HG03196 (cell line): Measurements from ENCODE around the gene FBXW11.

Experiments
- ATAC-seq: cut with Tn5 transposase; IDR thresholded peaks from one replicate; pipeline ENCODE4 v1.9.1; 2021; ENCODE audit not compliant: unreplicated experiment

The FBXW11 gene

DNA sequence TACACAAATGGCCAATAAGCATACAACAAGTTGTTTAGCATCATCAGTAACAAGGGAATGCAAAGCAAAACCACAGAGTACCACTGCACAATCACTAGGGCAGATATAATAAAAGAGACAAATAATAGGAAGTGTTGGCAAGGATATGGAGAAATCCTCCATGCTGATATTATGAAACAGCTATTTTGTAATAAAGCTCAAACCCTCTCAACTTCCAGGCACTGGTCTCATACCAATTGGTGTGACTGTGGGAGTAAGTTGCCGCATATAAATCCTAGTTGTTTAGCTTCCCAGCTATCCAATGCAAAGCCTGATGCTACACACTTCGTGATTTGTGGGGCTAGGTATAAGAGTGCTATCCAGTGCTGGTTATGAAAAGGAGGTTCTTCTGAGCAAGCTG, 132.2 kb downstream of the FBXW11 start:
- no peak for ATAC-seq

DNA sequence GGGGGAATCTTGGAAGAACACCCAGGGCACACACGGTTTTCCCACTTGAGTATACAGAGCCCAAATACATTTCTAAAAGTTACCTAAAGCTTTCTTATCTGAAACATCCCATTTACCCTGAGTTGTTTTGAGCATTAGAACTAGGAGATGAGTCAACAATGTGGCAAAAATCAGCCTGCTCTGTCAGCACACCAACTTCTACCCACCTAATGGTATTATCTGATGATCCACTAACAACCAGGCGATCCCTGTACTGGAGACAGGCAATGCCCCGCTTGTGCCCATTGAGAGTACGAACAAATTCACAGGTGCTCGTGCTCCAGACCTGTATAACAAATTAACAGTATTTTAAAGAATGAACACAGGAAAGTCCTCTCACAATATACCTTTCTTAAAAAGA, 133.8 kb downstream of the FBXW11 start:
- no peak for ATAC-seq

DNA sequence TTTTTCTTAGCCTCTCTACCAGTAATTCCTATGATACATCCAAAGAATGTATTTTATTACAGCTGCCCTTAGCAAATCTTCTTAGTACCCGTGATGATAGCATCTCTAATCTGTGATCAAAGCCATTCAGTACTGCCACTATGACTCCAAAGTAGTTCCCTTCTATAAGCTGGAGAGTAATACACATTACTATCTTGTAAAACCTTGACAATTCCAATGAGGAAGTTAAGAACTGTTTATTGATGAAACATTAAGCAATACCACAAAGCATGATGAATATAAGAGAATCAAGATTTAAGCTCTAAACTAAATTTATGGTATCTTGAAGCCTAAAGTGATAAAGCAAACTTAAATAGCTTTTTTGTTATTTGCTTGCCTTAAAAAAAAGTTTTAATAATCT, 134.7 kb downstream of the FBXW11 start:
- ATAC-seq: no peak

DNA sequence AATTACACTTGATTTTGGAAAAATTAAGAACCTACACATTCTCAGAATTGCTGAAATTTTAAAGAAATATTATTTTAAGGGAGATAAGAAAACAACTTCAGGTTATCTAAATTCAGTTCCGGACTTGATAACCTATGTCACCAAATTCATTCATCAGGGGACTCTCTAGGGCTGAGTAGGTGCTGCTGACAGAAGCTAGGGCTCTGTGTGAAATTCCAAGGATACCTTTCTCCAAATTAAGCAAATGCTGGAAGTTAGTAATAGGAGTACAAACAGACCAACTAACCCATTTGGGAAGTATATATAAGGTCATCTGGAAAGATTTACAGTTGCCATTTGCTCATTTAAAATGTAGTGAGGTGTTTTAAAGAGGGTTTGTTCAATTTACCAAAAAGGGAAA, 136.5 kb downstream of the FBXW11 start:
- no peak for ATAC-seq

DNA sequence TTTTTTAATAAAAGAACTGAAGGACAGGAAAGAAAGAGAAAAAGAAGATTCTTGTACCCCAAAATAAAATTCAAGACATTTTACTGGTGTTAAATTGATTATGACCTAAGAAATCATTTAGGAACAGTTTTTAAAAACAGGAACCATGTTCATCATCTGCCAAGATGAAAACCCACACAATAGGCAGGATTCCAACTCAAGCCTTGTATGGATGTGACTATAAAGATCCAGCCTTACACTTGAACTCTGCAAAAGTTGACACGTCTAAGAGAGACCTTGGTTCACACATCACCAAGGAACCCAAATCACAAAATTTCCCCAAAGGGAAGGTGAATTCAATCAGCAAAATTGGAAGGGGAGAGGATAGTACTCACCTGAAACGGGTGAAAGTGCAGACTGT, 138.2 kb downstream of the FBXW11 start:
- no peak for ATAC-seq

DNA sequence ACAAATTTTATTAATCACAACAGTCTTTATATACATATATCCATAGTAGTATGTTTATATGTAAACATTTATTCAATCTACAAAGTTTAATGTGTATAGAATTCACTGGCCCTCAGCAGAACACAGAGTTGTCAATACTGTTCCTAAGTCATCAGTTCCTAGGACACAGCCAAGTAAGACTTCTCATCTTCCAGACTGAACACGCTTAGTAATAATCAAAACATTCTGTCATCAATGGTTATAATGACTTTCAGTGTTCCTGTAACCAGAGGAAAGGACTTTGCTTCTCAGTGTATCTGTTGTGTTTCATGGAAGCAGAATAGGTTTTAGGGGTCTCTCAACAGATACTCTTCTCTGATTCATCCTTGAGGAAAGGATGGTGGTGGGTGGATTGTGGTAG, 138.7 kb downstream of the FBXW11 start:
- ATAC-seq: no peak

DNA sequence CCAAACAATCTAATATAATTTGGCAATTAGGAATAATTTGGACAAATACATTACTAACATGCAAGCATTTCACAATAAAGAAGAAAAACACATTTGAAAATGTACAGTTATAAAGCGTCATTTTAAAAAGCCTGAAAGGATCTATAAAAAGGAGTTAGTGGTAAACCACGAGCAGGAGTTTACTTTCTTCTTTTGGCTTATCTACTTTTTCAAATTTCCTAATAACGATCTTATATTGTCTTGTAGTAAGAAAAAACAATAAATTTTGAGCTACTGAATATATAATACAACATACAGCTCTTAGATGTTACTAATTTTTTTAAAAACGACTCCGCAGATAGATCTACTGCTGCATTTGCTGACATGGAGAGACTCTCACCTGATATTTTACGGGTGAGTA, 141.0 kb downstream of the FBXW11 start:
- ATAC-seq: no peak

DNA sequence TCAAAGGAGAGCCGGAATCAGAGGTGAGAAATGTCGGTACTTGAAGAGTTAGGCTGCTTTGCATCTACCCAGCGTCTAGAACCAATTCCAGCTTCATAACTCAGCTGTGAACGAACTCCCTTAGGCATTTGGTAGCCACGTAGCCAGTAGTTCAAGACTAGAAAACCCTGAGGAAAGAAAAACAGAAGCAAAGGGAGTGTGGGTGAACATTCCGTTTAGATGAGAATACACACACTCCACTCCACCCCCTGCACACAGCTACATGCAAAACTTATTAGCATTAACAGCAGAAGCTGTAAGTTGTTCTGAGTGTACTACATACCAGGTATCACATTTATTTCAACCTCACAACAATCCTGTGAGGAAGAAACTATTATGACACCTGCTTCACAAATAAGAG, 142.5 kb downstream of the FBXW11 start:
- no peak for ATAC-seq

DNA sequence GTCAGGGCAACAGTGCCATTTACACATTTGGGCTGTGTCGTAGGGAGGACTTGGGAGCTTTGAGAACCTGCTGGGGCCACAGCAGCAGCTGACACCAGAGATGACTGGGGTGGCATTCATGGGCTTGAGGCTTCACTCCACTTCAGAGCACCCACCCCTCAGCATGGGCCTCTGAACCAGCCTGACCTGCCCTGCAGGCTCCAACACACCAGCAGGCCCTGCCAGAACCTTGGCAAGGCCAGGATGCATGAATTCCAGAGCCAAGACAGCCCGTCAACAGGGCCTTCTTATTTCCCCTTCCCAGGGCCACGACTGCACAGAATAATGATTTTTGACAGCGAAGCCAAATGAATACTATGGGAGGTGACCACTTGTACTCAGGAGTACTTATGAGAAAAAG, 143.8 kb downstream of the FBXW11 start:
- no peak for ATAC-seq

DNA sequence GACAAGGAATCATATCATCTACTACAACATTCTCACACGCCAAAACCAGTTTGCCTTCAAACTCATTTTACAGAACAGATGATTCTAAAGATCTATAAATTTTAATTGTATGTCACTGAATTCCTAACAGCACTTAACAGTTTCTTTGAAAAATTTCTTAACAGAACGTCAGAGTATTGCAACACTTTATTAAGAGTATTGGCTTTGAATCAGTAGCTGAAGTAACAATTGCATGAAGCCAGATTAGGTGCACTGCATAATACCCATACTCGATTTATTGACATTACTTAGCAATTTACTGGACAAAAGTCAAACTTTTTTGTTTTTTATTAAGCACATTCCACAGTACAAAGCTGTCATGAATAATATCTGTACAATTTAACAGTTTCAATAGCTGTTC, 145.1 kb downstream of the FBXW11 start:
- no peak for ATAC-seq

DNA sequence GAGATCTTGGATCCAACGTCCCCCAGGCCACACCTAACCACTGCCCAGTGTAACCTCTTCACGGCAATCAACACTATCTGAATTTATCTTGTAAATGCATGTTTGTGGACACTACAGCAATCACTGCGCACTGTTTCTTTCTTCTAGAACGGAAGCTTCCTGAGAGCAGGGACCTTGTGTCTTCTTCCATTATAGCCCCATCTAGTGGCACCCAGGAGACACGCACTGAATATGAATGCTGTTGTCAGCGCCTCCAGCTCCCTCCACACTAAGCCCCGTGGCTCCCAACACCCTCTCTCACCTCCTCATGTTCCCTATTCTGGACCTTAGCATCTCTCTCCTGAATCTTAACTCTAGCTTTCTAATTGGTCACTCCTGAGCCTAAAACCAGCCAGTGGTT, 148.1 kb downstream of the FBXW11 start:
- no peak for ATAC-seq

DNA sequence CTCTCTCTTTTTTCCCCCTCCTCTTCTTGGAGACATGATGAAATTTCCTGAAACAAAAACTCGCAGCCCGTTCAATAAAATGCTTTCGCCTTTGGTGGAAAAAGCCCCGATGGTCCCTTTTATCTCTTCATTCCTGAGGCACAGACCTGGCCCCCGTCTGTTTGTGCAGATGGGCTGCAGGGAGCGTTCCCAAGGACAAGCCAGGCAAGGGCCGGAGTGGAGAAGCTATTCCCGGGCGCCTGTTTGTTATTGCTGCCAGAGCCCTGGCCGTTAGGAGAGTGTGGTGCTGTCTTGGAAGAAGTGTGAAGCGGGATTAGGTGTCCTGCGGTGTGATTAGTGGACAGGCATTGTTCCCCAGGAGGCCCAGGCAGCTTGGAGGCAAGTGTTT, 149.0 kb downstream of the FBXW11 start:
- ATAC-seq: no peak

DNA sequence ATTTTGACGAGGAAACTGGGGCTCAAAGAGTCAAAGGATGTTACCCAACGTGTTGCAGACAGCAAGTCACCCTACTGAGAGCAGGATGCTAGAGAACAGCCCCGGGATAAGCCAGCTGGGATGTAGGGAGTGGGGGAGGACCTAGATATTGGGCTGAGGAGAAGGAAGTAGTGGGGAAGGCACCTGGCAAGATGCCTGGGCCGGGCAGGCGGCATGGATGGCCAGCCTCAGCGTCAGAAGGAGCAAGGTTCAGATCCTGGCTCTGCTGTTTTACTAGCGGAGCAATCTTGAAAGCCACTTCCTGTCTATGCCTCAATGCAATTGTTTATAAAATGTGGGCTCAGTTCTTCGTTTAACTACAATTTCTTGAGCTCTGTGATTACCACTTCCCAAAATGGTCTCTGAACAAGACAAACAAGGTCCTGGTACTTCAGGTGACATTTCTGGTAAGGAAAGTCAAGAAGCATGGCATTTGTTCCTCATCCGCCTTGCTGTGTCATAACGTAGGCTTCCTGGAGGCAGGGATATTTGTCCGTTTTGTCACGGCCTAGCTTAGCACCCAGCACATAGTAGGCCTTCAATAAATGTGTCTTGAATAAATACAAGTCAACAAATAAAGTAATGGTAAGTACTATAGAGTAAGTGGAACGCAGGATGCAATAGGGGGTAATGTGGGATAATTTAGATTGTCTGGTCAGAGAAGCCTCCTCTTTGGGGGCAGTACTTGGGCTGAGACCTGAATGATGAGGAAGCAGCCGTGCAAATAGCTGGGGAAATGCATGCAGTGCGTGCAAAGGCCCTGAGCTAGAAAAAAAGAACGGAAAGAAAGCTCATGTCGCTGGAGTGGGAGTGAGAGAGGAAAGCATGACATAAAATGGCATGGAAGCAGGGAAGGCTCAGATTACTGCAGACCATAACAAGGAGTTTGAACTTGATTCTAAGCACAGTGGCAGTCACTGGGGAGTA, 150.4 kb downstream of the FBXW11 start:
- ATAC-seq: no peak

DNA sequence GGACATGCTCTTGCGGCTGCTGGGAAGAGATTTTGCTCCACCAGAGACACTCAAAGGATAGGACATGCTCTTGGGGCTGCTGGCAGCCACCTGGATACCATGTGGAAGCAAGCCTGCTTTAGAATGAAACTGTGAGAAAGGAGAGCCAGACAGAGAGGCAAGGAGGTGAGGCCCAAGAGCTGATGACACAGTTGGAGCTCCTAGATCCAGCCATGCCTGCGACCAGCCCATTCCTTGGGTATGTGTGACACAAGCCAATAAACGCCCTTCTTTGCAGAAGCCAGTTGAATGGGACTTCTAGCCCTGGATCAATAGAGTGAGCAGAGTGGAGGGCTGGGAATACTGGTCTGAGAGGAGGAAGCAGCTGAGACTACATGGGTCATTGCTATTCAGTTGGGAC, 151.2 kb downstream of the FBXW11 start:
- no peak for ATAC-seq

DNA sequence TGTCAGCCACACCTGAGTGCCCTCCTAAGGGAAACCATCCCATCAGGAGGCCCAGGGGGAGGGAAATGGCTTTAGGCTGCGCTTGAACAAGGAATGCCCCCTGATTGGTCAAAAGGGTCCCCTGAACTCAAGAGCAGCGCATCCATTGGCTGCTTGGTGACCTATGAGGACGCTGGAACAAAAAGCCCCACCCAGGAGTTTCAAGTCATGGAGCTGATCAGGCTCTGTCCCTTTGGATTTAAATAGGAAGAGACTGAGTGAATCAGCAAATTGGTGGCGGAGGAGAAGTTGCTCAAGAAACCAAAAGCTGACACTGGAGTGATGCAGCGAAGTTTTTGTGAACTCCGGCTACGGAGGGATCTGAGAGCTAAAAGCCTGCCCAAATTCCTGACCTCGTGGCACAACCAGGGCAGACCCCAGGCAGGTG, 154.2 kb downstream of the FBXW11 start:
- no peak for ATAC-seq

DNA sequence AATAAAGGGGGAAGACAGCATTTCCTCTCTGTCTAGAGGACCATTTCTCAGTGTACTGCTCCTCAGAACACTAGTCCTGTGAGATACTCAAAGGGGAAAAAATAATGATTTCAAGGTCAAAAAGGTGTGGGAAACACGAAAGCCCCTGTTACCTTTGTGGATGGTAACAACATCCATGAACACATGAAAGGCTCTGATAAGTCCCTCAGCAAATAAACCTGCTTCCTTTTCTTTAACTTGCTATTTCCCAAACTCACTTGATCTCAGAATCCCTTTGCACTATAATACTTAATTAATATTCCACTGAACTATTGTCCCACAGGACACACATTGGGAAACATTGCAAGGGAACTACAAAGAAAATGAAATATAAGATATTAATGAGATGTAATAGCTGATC, 155.2 kb downstream of the FBXW11 start:
- ATAC-seq: no peak

DNA sequence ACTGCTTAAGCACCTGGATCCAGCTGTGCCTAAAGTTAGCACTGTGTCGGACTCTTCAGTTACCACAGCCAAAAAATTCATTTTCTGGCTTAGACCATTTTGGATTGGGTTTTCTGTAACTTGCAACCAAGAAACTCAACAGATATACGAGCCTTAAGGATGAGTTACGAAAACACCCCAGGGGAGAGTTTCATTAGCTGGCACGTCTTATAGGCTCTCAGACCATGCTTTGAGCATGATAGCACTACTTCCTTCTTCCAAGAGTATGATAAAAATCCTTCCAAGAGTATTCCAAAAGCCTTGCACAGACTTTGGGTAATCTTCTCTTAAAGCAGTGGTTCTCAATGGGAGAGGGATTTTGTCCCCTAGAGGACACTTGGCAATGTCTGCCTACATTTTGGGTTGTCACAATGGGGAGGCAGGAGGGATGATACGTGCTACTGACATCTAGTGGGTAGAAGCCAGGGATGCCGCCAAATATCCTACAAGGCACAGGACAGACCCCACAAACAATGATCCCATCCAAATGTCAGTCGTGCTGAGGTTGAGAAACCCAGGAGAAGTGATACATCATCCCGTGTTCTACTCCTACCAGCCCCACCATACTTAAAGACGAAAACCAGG, 156.0 kb downstream of the FBXW11 start:
- no peak for ATAC-seq

DNA sequence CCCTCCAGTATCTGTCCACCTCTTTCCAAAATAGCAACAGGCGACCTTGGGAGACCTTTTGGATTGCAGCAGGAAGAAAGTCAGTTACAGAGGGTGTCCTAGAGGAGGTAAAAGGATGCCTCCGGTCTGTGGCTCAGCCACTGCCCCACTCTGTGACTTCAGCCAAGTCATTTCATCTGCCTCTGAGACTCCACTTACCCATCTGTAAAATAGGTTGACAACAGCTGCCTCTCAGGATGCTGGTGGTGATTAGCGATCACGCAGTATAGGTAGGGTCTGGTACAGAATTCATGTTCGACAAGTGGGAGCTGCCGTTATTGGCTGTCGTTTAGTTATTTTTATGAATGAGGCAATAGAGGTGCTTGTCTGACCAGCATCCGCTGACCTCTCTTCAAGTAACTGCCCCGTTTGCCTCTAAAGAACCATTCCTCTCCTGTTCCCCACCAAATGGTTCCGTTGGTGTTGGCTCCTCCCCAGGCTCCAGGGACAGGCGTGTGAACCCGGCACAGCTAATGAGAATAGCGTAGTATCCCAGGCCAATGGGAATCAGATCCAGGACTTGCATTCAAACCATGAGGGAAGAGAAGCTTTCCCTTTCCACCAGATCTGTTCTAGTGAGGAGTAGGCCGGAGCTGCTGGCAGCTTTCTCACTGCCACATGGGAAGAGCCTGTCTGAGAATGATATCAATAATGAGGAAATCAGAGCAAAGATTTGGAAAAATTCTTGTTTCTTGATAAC, 156.7 kb downstream of the FBXW11 start:
- no peak for ATAC-seq

DNA sequence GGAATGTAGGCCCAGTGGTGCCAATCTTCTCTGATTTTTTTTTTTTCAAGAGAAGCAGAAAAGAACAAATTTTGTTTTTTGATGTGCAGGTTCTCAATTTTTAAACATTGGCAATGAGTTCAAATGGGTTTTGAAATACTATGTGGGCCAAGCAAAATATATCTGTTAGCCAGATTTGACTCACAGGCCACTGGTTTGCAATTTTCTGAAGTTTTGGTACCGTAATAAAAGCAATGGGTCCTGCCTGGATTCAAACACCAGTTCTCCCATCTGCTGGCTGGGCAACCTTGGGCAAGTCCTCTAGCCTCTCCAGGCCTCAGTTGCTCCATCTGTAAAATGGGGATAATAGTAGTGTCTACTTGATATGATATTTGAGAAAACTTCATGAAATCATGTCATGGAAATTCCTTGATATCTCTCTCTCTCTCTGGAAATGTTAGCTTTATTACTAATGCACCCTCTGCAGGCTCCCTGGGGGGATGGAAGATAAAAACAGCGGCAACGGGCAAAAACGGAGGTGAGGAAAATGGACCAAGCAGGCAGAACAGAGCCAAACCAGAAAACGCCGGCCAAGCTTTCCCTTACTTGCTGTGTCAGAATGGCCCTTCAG, 157.4 kb downstream of the FBXW11 start:
- no peak for ATAC-seq

DNA sequence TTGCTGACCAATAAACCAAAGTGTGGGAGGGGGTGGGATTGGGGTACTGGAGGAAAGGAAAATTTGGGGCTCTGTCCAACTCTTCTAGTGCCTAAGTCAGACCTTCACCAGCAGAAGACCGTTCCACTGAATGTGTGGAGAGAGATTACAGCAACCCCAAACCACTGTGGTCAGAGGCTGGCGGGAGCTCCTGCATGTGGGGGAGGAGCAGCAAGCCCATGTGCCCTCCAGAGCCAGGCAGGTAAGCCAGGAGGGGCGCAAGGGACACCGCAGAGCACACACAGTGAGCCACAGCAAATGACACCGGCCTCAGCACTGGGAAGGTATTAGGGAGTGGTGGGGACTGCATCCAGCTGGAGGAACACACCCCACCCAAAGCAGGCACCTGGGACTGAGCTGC, 158.0 kb downstream of the FBXW11 start:
- ATAC-seq: no peak

DNA sequence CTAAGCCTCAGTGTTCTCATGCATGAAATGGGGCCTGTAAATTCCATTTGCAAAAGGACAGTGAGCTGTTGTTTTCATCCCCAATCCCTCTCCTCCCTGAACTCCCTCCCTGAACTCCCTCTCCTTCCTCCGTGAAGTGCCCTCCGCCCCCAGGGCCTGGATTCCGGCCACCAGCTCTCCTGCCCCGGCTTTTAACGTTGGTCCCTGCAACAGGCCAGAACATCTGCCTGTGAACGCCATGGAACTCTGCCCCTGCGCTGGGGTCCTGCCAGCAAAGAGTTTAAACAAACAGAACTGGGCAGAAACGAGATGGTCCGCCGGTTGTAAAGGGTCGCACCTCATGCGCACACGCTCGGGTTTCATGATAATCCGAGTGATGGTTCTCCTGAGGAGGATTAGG, 158.4 kb downstream of the FBXW11 start:
- ATAC-seq: no peak
